Myocyte (in vitro differentiated cells): ENCODE data around the gene OR4N2. TPM values are rescaled to one million over a fixed set of nuclear protein-coding genes. Genes with fewer than 3 reads are reported as not detected.
"Not testable (repeated sequence)": the region's sequence is repeated elsewhere in the genome, so short reads cannot be mapped to it uniquely, and the experiment has no call there.

ENCODE experiments used
- DNase-seq: peaks from one replicate; pipeline ENCODE4 v3.0.0-alpha.2; 2012; ENCODE audit warnings: low read depth
- total RNA-seq: library from RNA; depleted of rRNA; stranded (reverse); fragments of >200 nt; gene quantifications from 2 replicates; pipeline ENCODE4 v1.2.3, GENCODE V29; 2014

The OR4N2 gene
- total RNA-seq, 1 donor from 2014 or later = not detected

DNA sequence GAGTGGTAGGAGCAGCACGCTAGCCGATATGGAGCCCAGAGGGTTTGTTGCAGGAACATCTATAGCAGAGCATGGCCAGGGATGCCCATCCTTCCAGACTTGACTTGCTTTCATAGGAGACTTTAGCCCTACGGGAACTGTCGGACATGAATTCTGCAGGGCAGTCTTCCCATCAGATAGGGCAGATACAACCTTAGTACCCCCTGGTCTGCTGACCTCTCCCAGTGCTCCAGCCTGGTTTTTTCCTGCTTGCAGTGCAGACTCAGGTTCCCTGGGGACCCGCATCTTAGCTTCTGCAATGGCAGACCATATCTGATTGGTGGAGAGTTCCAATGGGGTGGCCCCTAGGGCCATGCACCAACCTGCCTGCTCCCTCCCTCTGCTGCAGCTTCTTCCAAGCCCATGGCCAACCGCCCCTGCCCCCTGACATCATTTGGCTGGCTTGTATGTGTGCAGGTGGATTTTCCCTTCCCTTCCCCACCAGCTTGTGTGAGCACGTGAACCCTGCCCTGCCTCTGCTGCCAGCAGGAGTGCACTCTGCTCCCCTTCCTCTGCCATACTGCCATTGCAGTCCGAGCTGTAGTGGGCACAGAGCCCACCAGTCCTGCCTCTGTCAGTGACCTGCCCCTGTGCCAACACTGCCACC is 30.8 kb downstream of the OR4N2 start:
- DNase-seq = not testable (repeated sequence)

DNA sequence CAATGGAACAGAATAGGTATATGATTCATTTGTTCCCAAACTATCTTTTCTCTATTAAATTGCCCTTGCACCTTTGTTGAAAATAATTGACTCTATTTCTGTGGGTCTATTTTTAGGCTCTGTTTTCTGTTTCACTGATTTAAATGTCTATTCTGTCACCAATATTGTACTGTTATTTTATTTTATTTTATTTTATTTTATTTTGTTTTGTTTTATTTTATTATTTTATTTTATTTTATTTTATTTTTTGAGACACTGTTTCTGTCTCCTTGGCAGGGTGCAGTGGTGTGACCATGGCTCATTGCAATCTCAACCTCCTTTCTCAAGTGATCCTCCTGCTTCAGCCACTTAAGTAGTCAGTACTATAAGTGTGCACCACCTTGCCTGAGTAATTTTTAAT is 34.9 kb downstream of the OR4N2 start:
- no peak for DNase-seq

DNA sequence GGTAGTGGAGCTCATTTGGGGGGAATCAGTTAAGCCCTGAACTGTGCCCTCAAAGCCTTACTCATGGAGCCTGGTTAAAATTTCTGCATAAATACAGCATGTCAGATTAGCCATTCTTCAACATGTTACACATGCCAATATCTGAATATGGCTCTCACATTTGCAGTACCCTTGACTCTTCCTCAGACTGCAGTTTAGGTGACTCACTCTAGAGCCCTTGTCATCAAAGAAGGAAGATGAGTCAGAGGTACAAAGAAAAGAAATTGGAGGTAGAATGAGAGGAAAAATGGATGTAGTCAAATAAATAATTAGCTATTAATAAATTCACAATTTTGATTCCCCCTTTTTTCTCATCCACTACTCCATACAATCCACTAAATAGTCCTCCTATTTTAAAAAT is 47.8 kb downstream of the OR4N2 start:
- peak; percentile 16 for DNase-seq

DNA sequence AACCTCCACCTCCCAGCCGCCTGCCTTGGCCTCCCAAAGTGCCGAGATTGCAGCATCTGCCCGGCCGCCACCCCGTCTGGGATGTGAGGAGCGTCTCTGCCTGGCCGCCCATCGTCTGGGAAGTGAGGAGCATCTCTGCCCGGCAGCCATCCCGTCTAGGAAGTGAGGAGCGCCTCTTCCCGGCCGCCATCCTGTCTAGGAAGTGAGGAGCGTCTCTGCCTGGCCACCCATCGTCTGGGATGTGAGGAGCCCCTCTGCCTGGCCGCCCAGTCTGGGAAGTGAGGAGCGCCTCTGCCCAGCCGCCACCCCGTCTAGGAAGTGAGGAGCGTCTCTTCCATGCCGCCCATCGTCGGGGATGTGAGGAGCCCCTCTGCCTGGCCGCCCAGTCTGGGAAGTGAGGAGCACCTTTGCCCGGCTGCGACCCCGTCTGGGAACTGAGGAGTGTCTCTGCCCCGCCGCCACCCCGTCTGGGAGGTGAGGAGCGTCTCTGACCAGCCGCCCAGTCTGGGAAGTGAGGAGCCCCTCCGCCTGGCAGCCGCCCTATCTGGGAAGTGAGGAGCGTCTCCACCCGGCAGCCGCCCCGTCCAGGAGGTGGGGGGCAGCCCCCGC is 62.6 kb downstream of the OR4N2 start:
- DNase-seq = not testable (repeated sequence)

DNA sequence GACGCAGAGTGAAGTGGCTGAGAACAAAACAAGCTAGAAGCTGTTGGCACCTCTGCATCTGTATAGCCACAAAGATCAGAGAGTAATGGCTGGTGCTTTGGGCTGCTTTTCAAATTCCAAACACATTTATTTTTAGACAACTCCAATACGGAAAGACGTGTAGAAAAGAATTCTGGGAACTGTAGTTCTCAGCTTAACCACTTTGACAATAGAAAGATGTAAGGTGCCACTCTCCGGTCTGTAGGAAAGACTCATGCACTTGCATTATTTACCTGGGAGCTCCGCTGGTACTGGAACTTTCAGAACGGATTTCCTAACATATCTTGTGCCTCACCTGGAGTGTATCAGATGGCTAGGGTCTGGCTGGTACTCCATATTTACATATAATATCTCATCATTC is 69.6 kb downstream of the OR4N2 start:
- peak; percentile 41 for DNase-seq

DNA sequence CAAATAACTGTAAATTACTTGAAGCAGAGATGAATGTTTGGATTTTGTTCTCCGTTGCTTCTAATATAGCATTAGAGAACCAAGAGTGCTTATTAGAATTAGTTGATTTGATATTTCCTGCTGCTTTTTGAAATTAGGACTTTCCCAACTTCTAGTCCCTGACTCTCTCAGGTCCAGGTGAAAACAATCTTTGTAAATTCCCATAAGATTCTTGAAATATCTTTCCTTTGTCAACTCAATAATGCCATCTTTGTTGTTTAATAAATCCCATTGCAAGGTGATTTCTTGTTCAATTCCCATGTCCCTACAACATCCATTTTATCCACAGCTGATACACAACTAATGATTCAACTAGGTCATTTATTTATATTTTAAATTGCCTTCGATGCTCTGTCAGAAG is 71.3 kb downstream of the OR4N2 start, which contains the start of gene OR4K2:
Gene OR4K2 (plus strand): TSS at position 301 of the 400 bp plus-strand sequence. CDS start 1,126 bp downstream, outside the sequence.
- no peak for DNase-seq

DNA sequence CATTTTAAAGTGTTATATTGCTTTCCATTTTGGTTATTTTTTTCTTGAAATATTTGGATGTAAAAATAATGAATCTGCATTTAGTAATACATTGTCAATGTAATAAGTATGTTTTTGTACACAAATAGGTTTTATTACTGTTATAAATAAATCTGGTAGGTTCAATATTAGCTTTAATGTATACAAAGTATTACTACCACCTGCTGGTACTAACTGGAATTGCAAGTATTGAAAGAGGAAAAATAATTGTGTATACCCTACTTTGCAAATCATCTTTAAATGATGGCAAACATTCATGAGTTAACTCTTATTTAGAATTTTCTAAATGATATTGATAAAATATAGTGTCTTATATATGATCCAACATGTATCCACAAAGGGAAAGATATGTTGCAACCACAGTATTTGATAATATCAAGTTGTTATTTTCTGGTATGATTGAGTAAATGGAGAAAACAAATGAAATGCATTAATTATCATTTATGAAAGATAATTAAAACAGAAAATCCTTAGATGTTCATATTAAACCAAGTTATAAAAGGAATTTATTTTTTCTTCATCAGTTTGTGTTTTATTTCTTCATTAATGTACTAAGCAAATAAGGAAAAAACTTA is 74.6 kb downstream of the OR4N2 start:
- peak; percentile 62 for DNase-seq

Other genes with a start within 250 kb of the OR4N2 start
- gene OR11H2, start 89.9 kb upstream of the OR4N2 start, total RNA-seq = 0.24 TPM in 1 of 2 replicates, not detected in the other
- gene OR4Q3, start 60.2 kb upstream of the OR4N2 start, total RNA-seq = not detected in 2 replicates
- not detected in 2 replicates for gene OR4M1, start 30.3 kb upstream of the OR4N2 start, total RNA-seq
- gene OR4K2, start 71.4 kb downstream of the OR4N2 start, total RNA-seq = not detected in 2 replicates
- gene OR4K5, start 116.8 kb downstream of the OR4N2 start, total RNA-seq = not detected in 2 replicates
- gene OR4K1, start 127.1 kb downstream of the OR4N2 start, total RNA-seq = not detected in 2 replicates
- gene OR4K15, start 171.8 kb downstream of the OR4N2 start, total RNA-seq = not detected in 2 replicates
- not detected in 2 replicates for gene OR4Q2, start 198.4 kb downstream of the OR4N2 start, total RNA-seq
- gene OR4K14, start 215.5 kb downstream of the OR4N2 start, total RNA-seq = not detected in 2 replicates
- gene OR4K13, start 232.3 kb downstream of the OR4N2 start, total RNA-seq = not detected in 2 replicates